ENCODE results near the gene CD200.

- TF ChIP-seq POLR2A (IDR thresholded peaks at IDR 0.05; ENCODE audit: low read length): no peak
- no peak for TF ChIP-seq GATA1 (IDR thresholded peaks at IDR 0.05; ENCODE audit: low read depth, low read length)
Measured at GRCh38 chr3:112405845-112406244, 72.9 kb downstream of the CD200 start.
